ENCODE measurements around the gene LSAMP.
"Not testable (repeated sequence)": the region's sequence is repeated elsewhere in the genome, so short reads cannot be mapped to it uniquely, and the experiment has no call there.

LSAMP gene

GRCh38 chr3:115790759-115791158 lies 654.5 kb downstream of the LSAMP start:
- no peak for FAIRE-seq
- peak; percentile 9 for DNase-seq (ENCODE audit: insufficient read length, low spot score)

GRCh38 chr3:115789481-115789880 lies 655.8 kb downstream of the LSAMP start:
- FAIRE-seq (no peak), DNase-seq (ENCODE audit: insufficient read length, low spot score) (no peak)

DNA sequence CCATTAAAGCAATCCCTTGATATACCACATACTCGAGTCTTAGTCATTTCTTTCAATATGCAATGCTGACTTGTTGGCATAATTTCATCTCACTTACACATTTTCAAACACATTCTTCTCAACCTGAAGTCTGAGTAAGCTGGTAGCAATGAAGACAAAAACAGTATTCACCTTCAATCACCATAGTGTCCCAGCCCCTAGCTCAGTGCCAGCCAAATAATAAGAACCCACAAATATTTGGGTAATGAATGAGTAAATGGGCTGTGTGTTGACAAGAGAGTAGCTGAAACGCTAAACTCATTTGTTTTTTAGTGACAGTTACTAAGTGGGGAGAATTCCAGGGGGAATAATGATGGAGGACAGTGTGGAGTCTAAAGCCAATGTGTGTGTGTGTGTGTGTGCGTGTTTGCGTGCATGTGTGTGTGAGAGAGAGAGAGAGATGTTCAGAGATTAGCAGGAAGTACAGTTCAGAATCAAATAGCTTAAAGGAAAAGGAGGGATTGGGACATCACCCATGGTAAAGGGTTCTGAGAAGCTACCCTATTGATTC lies 656.3 kb downstream of the LSAMP start:
- FAIRE-seq = no peak
- no peak for DNase-seq (ENCODE audit: insufficient read length, low spot score)

GRCh38 chr3:115787818-115788217 lies 657.5 kb downstream of the LSAMP start:
- no peak for DNase-seq (ENCODE audit: insufficient read length, low spot score)
- FAIRE-seq = no peak

DNA sequence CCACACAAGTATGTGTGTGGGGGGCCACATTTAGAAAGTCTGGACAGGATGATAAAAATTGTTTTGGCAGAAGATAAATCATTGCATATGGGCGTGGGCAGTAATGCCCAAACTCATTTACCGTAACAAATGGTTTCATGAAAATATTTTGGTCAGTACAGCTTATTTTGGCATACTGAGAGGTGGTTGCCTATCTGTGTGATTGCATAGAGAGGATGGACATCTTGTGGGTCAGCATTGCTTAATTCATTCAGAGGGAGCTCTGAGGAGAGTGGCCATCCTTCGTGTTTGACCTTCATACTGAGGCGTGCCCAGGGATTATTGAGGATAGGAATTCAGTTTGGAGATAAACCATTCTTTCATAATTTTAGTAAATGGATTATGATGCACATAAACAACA lies 659.5 kb downstream of the LSAMP start:
- no peak for FAIRE-seq
- DNase-seq (ENCODE audit: insufficient read length, low spot score) = no peak

GRCh38 chr3:115784739-115785536 lies 660.3 kb downstream of the LSAMP start:
- DNase-seq (ENCODE audit: insufficient read length, low spot score) = no peak

DNA sequence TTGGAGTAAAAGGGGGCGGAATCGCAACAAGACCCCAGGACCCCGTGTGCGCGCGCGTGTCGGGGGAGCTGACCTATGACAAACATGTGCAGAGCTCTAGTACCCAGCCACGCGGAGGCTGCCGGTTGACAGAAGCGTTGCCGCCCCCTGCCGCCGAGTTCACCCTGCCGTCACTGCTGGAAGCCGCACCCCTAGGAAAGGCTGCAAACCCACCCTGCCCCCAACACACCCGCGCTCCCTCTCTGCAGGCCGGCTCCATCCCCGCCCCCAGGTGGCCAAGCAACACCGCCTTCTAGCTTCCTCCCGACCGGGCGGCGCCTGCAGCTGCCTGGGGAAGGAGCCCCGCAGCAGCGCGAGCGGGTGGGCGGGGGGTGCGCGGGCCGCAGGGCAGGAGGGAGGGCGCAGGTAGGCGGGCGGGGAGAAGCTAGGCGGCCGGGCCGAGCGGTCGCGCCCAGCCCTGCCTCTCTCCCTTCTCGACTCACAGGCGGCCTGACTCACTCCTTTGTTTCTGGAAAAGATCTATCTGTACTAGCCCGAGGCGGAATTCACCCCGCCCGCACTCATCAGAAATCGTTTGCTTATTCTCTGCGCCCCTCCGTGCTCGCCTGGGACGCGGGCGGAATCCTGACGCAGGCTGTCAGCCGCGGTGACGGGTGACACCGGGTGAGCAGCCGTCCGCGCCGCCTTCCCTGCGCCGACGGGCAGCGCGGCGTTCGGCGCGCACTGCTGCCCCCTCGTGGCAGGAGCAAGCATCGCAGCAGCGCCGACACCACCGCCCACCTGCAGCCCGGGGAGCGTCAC lies 661.1 kb downstream of the LSAMP start:
- peak; percentile 74 for FAIRE-seq
- DNase-seq (ENCODE audit: insufficient read length, low spot score) = peak; percentile 74

More at GRCh38 chr3:115784739-115785536, 660.3 kb downstream of the LSAMP start:
- no peak for FAIRE-seq

DNA sequence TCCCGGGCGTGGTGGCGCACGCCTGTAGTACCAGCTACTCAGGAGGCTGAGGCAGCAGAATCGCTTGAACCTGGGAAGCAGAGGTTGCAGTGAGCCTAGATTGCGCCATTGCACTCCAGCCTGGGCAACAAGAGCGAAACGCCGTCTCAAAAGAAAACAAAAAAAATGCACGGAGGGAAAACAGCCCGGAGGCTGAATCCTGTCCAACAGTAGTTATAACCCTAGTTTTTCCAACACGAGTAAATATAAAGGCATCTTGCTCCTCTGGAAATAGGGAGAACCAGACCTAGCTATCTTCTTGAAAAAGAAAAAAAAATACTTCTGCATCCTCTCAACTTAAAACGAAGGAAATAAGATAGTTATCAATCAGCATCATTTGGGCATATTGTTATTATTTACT lies 661.9 kb downstream of the LSAMP start:
- not testable (repeated sequence) for FAIRE-seq; DNase-seq (ENCODE audit: insufficient read length, low spot score)

- DNase-seq (ENCODE audit: insufficient read length, low spot score) = no peak
- FAIRE-seq = no peak
Observed at GRCh38 chr3:115779011-115779410, 666.3 kb downstream of the LSAMP start.

DNA sequence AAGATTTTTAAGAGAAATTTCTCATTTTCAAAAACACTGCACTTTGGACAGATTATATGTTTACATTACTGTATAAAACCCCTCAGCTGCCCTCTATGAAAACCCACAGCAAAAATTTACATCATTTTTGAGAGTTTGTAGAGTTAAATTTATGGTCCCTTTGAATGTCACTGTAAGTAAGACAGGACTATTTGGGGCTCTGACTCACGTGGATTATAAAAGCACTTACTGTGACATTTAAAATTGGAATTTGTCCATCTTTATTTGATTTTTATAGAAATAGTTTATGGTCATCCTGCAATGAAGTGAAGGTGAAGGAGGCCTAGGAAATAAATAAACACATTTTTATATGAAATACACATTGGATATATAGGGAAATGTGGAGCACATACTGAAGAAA lies 672.3 kb downstream of the LSAMP start:
- no peak for DNase-seq (ENCODE audit: insufficient read length, low spot score)
- no peak for FAIRE-seq

- FAIRE-seq (no peak), DNase-seq (ENCODE audit: insufficient read length, low spot score) (no peak)
Observed at GRCh38 chr3:115768661-115769060, 676.6 kb downstream of the LSAMP start.

GRCh38 chr3:115766587-115767482 lies 678.5 kb downstream of the LSAMP start:
- DNase-seq (ENCODE audit: insufficient read length, low spot score) (no peak), FAIRE-seq (no peak)

DNA sequence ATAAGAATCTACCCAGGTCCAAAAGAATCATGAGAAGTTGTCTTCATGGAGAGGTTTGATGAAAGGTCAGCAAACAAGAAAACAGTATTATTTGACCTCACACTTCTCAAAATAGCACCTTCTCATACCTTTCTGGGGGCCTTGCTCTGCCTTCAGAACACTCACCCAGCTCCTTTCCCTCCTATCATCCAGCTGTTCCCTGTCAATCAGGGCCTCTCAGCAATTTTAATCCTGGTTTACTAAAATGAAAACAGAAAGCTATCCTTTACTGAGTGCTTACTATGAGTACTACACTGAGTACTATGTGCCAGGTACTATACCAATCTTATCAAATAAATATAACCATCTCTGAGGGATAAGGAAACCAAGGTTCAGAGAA lies 683.4 kb downstream of the LSAMP start:
- DNase-seq (ENCODE audit: insufficient read length, low spot score) = no peak
- FAIRE-seq = no peak

- FAIRE-seq (no peak), DNase-seq (ENCODE audit: insufficient read length, low spot score) (no peak)
Observed at GRCh38 chr3:115760716-115761115, 684.6 kb downstream of the LSAMP start.

DNA sequence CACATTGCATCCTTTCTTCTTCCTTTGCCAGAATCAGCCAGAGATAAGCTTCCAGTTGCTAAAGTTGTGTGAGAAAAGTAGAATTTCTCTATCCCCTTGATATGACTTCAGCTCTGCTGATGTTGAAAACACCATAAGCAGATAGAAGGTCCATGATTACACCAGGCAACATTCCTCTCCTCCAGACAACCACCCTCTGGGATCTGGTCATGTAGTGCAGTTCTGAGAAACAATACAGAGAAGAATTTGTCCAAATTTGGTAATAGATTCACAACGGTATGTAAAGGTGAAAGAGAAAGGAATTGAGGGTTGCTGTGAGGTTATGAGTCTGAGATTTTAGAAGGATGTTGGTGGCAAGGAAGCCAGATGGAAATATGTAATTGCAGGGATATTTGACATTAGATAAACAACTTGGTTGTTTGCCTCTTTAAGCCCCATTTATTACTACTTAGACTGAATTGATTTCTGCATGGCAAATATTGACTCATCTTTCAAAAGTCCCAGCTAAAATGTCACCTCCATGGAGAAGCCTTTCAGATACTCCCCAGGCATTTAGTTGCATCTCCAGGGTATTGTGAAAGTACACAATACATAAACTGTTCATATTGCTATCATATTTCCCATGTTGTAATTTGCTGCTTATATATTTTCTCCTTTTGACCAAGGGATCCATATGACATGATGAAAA lies 687.1 kb downstream of the LSAMP start:
- DNase-seq (ENCODE audit: insufficient read length, low spot score) = no peak
- no peak for FAIRE-seq

GRCh38 chr3:115752978-115753377 lies 692.3 kb downstream of the LSAMP start:
- not testable (repeated sequence) for FAIRE-seq; DNase-seq (ENCODE audit: insufficient read length, low spot score)

Data from GM19239 (cell line).